NCI-H2107 (cell line): Measurements from ENCODE around the gene EFCAB13.
"Not testable (repeated sequence)": the region's sequence is repeated elsewhere in the genome, so short reads cannot be mapped to it uniquely, and the experiment has no call there.

Source experiments
- DNase-seq: peaks from one replicate; lab custom pipeline; 2025; lab: John Stamatoyannopoulos, UW

The EFCAB13 gene

GRCh38 chr17:47425887-47426635 is 102.3 kb downstream of the EFCAB13 start:
- not testable (repeated sequence) for DNase-seq

GRCh38 chr17:47427985-47428384 is 104.2 kb downstream of the EFCAB13 start:
- DNase-seq, result no peak

GRCh38 chr17:47432240-47432639 is 108.5 kb downstream of the EFCAB13 start:
- not testable (repeated sequence) for DNase-seq

- DNase-seq, result no peak
Measured at GRCh38 chr17:47465165-47465564, 141.4 kb downstream of the EFCAB13 start.

- not testable (repeated sequence) for DNase-seq
Measured at GRCh38 chr17:47466976-47467375, 143.2 kb downstream of the EFCAB13 start.

GRCh38 chr17:47470836-47471235 is 147.1 kb downstream of the EFCAB13 start:
- DNase-seq, result no peak

GRCh38 chr17:47472073-47472472 is 148.3 kb downstream of the EFCAB13 start:
- not testable (repeated sequence) for DNase-seq
